Midbrain (tissue), 1 donor: ENCODE measurements around the gene S100A16.
"Not testable (repeated sequence)": the region's sequence is repeated elsewhere in the genome, so short reads cannot be mapped to it uniquely, and the experiment has no call there.

Experiments
- DNase-seq: peaks from one replicate; lab custom pipeline; 2025; lab: John Stamatoyannopoulos, UW

S100A16 gene

DNA sequence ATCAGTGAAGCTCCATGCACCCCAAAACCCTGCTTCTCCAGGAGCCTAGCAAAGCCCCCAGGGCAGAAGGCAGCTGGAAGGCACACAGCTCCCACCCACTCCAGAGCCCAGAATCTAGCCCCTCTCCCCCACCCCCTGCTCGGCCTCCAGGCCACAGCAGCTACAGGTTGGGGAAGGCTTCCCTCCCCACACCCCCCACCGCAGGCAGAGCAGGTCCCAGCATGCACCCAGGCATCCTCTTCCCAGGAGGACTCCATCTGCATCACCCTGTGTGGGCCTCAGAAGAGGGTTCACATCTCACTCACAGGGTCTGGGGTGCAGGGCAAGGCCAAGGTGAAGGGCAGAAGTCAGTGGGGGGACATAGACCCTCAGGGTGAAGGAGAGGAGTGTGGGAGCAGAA lies 2.5 kb upstream of the S100A16 start:
- DNase-seq: no peak

DNA sequence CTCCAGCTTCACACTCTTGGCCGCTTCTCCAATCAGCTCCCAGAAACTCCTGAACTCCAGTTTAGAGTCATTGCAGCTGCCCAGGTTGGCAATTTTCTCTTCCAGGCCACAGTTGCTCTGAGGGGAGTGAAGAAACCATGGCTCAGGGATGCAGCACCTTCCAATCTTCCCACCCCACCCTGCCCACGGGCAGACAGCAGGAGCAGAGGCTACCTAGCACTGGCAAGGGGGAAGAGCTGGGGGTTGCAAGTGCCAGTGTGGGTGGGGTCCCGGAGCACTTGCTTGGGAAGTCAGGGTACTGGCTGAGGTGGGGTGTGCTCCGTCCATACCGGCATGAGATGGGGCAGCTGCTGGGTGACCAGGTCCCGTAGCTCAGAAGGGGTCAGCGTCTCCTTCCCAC lies 2.0 kb upstream of the S100A16 start:
- DNase-seq: no peak

DNA sequence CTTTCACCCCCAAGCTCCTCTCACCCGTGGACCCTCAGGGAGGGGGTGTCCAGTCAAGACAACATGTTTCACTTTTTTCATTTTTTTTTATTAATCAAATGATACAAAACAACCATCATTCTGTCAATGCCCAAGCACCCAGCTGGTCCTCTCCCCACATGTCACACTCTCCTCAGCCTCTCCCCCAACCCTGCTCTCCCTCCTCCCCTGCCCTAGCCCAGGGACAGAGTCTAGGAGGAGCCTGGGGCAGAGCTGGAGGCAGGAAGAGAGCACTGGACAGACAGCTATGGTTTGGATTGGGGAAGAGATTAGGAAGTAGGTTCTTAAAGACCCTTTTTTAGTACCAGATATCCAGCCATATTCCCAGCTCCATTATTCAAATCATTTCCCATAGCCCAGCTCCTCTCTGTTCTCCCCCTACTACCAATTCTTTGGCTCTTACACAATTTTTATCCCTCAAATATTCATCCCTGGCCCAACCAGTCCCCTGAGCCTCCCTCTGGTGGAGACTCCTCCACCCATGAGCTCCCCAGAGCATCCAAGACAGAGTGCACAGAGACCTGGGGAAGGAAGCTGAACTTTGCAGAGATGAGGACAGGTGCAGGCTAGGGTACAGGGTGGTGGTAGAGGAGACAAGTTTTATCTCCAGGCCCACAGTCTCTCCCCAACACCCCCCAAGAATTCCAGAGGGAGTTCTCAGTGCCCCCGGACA lies 1.4 kb upstream of the S100A16 start:
- DNase-seq: no peak

DNA sequence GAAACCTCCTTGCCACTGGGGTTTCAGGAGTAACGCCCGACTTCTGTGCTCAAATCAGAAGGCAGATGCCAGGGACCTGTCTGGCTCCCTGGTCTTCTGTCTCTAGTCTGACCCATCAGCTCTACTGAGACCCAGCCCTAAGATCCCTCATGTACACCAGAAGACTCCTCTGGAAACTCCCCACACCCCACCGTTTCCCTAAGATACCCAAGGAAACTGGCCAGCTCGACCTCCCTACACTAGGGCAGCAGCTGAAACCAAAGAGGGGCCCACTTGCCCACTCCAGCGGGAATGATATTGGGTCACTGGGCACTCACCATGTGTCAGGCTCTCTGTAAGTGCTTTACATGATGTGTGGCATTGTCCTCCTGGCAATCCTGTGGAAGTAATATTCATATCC lies 469 bp upstream of the S100A16 start:
- no peak for DNase-seq

DNA sequence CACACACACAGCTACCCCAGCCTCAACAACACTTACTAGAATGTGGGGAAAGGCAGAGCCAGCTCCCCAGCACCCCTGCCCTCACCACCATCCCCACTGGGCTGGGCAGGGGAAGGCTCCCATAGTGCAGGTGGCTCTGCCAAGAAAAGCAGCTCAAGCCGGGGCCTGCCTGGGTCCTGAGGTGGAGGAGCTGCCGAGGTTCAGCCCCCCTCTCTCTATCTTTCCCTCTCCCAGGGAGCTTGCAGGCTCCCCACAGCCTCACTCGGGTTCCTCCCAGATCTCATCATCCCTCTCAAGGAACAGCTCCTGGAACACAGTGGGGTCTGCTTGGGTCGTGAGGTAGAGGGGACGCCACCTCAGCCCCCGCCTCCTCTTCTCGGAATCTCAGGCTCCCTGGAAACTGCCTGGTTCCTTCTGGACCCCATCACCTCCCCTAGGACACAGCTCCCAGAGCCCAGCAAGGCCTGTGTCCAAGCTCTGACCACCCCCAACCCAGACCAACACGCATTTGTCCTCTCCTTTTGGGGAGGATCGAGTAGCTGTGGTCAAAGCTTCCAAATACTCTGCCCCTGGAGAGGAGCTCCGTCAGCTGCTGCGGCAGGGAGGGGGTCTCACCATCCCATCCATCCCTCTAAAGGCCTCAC lies 704 bp downstream of the S100A16 start:
- DNase-seq: no peak

DNA sequence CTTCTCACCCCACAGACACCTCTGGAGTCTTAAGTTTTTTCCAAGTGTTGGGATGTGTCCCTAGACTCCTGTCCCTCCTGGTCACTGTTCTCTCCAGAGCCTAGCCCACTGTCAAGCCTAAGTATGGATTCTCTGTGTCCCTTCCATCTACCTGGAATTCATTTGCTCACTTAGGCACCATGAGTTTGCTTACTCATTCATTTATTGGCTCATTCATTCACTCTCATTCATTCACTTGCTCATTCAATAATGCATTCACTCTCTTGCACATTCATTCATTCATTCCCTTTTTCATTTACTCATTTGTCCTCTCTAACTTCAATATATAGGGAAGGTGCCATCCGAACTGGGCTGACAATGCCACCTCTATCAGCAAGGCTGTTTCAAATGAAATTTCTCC lies 1.6 kb downstream of the S100A16 start:
- DNase-seq: no peak

DNA sequence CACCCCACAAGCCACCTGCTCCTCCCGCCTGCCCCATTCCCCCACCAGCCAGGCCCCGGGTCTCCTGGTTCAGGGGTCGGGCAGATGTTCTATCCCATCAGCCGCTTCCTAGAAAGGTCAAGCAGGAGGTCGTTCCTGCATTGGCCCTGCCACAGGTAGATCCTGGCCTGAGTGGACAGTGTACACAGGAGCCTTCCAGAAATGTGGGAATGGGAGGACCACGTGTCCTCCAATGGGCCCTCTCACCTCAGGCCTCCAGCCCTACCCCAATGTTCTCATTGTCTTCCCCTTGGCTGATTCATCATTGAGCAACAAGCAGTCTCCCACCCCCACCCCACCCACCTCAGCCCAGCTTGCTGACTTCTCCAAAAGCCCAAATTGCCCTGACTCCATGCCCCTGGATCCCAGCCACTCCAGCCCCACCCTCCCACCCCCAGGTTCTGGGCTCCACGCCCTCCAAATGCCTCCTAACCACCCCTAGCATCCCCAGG lies 2.1 kb downstream of the S100A16 start:
- no peak for DNase-seq

DNA sequence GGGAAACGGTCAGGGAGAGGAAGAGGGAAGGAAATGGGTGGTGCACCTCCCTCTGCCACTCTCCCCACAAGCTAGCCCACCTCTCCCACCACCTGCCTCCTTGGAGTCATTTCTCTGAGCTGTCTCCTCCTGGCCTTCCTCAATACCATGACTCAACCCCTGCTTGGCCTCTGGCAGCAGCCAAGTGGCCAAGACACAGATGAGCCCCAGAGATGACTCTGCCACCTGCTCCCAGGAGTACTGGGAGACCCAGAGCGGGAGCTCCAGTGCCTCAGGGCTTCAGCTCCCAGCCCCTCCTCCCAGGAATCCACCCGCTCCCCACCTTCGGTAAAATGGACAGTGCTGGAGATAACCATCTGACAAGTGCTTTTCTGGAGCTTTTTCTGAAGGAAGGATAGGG lies 2.6 kb downstream of the S100A16 start:
- DNase-seq: no peak

DNA sequence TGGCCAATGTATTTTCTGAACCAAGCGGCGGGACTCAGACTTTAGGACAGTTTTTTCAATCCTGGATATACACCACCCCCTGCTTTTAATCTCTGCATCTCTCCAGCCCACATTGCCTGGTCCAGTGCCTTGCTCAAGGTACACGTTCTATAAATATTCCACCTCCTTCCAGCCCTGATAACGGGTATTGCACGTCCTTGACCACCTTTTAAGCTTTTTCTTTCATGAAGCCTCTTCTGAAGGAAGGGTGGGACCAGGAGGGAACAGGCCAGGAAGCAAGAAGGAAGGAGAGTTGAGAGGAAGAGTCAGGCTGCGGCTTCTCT lies 3.4 kb downstream of the S100A16 start:
- DNase-seq: no peak

DNA sequence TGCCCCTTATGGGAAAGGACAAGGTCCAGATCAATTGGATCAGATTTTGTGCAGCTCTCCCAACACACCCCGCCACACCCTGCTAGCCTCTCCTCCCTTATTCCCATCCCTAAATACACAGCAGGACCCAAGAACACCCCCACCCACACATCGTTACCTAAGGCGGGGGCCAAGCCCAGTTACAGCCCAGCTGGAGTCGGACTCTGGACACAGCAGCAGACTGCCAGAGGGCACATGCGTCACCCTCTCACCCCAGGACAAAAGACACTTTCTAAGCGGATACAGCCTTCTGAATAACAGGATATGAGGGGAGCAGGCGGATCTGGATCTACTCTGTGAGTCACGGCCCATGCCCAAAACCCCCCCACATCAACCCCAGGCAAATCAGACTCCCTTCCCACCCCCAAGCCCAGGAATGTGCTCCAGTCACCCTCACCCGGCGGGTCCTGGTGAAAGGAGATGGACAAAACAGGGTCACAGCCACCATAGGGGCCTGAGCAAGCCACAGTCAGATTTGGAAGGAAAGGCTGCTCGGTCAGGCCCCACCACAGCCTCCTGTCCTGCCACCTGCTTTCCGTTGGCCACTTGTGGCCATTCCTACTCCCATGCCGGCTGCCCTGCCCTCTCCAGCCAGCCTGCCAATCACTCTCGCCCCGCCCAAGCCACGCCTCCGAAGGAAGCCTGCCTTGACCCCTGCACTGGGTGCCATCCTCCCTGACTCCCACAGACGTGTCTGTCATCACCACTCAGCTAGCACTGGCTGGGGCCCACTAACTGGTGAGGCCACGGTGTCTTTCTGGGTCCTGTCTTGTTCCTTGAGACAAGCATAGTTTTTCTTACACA lies 4.0 kb downstream of the S100A16 start:
- peak; percentile 65 for DNase-seq

DNA sequence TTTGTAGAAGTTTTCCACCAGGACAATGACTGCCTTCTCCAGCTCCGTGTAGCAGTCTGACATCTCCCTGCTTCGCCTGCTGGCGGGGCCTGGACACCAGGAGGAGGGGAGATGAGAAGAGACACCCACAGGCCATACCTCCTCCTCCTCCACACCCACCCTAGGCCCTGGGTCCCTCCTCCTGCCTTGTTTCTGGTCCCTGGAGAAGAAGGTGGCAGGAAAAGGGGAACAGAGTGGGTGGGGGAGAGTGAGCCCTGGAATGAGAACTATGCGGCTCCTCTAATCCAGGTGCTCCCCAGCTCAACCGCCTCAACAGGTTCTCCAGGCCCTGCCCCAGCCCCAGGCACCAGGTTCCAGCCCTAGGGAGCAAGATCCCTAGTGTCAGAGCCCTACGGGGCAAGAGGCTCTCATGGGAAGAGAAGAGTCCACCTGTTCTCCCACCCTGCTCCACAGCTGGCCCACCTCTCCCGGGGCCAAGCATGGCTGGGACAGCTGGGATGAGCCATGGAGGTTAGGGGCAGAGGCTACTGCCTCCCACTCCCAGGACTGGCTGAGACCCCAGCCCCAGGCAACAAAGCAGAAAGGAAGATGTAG lies 4.8 kb downstream of the S100A16 start:
- DNase-seq: no peak

DNA sequence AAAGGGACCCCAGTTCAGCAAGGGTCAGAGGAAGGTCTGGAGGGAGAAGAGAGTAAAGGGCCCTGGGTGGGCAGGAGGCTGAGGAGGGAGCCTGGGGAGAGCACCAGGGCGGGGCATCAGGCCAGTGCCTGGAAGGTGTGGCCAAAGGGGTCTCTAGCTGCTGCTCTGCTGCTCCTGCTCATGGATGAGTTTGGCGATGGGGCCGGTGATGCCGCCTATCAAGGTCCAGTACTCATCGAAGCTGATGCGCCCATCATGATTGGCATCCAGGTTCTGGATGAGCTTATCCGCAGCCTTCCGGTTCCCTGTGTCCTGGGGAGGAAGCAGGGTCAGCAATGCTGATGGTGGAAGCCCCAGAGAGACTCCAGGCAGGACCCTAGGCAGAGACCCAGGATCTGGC lies 5.6 kb downstream of the S100A16 start:
- DNase-seq: no peak

DNA sequence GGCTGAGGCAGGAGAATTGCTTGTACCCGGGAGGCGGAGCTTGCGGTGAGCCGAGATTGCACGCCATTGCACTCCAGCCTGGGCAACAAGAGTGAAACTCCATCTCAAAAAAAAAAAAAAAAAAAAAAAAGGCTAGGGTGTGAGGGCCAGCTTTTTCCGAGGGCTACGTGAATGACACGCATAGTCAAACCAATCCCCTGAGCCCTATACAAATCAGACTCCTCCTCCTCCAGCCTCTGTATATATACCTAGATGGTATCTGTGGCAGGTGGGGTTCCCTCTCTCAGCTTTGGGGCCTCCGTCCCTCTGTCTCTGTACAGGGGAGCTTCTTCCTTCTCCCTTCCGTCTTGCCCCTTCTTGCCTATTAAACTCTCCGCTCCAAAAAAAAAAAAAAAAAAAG lies 6.7 kb downstream of the S100A16 start:
- DNase-seq: no peak

DNA sequence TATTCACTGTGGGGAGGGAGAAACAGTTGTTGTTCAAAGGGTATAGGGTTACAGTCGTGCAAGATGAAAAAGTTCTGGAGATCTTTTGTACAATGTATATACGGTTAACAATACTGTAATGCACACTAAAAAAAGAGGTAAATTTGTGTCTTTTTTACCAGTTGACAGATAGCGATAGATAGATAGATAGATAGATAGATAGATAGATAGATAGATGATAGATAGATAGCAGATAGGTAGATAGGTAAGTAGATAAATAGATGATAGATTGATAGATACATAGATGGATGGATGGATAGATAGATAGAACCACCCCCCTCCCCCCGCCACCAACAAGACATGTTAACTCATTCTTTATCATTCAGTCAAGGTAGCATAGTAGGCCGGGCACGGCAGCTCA lies 10.2 kb downstream of the S100A16 start:
- DNase-seq: no peak

DNA sequence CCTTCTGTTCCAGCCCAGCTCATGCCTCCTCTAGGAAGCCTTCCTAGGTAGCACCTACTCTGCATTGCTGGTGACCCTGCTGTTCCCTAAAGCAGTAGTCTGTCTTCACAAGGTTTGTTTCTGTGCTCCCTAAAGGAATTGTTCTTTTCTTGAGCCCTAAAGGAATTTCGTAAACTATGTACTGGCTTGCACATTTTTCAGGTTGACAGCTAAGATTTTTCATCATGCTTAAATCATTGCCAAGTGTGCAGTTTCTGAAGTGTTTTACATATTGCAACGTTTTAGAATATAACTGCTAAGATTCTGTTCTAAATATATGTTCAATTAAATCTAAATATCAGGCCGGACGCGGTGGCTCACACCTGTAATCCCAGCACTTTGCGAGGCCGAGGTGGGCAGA lies 13.1 kb downstream of the S100A16 start:
- DNase-seq: no peak

DNA sequence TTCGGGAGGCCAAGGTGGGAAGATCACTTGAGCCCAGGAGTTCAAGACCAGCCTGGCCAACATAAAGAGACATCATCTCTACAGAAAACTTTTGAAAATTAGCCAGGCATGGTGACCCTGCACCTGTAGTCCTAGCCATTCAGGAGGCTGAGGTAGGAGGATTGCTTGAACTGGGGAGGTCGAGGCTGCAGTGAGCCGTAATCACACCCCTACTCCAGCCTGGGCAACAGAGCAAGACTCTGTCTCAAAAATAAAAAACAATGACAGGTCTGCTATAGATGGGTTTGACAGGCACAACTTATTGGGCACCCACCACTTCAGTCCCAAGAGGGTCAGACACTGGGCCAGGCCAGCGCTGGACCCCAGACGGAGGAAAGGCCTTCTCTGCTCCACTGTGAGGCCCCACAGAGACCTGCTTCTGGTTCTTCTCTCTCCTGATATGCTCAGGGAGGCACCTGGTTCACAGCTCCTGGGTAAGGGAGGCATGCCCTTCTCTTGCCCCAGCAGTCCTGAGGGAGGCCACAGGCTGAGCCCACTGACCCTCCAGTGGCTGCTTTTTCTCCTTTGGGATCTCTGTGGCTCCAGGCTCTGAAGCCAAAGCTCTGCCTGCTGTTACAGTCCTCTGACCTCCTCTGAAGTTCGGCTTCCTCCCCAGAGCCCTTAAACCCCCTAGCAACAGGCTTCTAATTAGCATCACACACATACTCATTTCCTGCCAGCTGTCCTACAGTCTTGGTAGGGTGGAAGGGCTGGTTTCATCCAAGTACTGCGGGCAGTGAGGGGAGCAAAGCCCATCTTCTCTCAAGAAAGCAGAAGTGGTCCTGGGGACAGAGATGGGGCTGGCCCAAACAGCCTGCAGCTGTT lies 14.4 kb downstream of the S100A16 start:
- DNase-seq: no peak

DNA sequence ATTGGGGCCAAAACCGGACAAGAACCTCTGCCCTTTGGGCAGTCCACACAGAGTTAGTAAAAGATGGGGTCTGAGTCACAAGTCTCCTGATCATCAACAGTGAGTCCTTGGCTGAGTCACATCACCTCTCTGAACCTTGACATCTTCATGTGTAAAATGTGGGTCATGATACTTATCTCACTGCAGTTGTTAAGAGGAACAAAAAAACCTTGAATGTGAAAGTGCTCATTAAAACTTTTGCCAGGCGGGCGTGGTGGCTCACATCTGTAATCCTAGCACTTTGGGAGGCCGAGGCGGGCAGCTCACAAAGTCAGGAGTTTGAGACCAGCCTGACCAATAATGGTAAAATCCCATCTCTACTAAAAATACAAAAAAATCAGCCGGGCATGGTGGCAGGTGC lies 15.7 kb downstream of the S100A16 start:
- no peak for DNase-seq

DNA sequence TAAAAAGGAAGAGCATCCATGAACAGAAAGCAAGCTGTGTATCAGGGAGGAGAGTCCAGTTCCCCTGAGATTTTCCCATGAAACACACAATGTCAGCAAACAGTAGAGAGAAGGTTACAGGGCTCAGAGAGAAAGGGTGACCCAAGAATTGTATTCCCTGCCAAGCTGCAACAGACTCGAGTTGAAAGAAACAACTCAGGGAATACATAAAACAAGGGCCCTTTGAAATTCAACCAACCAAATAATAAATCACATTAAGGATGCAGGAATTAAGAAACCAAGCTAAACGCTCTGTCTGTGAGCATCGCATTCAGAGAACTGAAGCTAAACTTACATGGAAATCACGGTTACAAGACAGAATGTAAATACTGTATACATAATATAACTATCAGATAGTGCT lies 20.2 kb downstream of the S100A16 start:
- peak; percentile 61 for DNase-seq

DNA sequence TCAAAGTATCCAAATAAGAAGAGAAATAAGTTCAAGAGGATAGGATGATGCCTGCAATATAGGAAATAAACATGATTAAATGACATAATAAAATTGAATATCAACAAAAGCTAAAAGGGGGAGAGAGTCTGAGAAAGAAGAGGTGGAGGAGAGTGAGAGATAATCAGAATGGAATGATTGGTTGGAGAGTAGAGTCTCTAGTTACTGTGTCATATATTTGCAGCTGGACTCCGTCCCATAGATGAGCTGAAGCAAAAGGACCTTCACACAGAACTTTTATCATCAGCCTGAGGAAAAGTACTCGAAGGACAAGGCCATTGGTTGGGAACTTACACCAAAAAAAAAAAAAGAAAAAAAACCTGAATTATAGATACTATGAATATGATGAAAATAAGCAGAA lies 24.5 kb downstream of the S100A16 start:
- DNase-seq: no peak

DNA sequence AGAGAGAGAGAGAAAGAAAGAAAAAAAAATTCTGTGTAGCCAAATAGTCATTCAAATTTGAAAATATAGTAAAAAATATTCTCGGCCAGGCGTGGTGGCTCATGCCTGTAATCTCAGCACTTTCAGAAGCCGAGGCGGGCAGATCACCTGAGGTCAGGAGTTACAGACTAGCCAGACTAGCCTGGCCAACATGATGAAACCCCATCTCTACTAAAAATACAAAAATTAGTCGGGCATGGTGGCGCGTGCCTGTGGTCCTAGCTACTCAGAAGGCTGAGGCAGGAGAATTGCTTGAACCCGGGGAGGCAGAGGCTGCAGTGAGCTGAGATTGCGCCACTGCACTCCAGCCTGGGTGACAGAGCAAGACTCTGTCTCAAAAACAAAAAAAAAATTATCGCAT lies 24.9 kb downstream of the S100A16 start:
- DNase-seq: not testable (repeated sequence)

DNA sequence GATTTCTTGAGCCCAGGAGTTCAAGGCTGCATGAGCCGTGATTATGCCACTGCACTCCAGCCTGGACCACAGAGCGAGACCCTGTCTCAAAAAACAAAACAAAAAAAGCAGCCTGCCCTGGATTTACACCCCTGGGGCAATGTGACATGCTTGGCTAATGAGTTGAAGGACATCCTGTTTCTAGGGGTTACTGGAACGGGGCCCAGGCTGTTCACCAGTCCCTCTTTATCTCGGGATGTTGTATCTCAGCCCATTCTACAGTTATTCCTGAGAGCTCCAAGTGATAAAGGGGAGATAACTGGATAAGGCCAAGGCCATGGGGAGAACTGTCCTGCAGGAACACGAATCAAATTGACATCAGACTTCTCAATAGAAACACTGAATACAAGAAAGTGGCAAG lies 25.6 kb downstream of the S100A16 start:
- no peak for DNase-seq

DNA sequence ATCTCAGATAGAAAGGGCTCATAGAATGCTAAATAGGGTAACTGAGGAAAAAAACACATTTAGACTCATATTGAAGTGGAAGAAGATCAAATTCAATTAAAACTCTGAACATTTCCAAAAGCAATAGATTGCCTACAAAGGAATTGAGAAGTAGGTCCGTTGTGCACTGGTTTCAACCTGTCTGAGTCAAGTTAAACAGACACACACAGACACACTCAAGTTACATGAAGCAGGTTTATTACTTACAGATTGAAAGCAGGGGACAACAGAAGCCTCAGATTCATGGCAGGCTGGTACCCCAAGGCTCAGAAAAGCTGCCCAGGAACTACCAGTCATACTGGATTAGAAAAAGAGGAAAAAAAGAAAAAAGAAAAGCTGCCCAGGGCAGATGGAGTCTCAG lies 26.6 kb downstream of the S100A16 start:
- DNase-seq: no peak
